K562 (cell line): ENCODE data around the gene ITSN1. TPM values are rescaled to one million over a fixed set of nuclear protein-coding genes. Genes with fewer than 3 reads are reported as not detected.

Source experiments
- ATAC-seq: fragments of 200-7000 bp; cut with Tn5 transposase; 3 replicates; pipeline ENCODE4 v1.9.1; 2020; ENCODE audit warnings: moderate library complexity
- BruUV-seq: library from RNA; stranded (reverse); fragments of 400-500 nt; replicated peaks from 2 replicates; lab custom pipeline; 2021; lab: Mats Ljungman, UMichigan
- CTCF ChIA-PET: fragments of 300-600 bp; formaldehyde crosslinking; extraction: SDS; loops from one replicate; lab custom pipeline; 2021; ENCODE audit warnings: low intra/inter-chr PET ratio; lab: Yijun Ruan, JAX
- POLR2A ChIA-PET: fragments of 300-600, 350-650 bp; sonication (Branson Sonifier 250); formaldehyde crosslinking; extraction: SDS; loops from one replicate; lab custom pipeline; 2021; ENCODE audit warnings: antibody characterized with exemption, inconsistent platforms; lab: Yijun Ruan, JAX
- DNase-seq, 4 experiments: peaks; one replicate each; pipeline versions ENCODE4 v3.0.0 to v3.0.0-alpha.2; 2011 to 2018; ENCODE audit warnings: low spot score in 3 of 4, mixed read lengths in 3 of 4; ENCODE audit errors: extremely low read depth in 1 of 4
- FAIRE-seq: peaks from 2 replicates; lab custom pipeline; 2011; peaks lifted over from hg19 to GRCh38; lab: Jason Lieb, UNC
- H2AFZ ChIP-seq: 2 replicates; pipeline ENCODE4 v1.6.0; 2011; ENCODE audit warnings: low read depth, low read length, control low read depth, inconsistent platforms
- H3K27ac ChIP-seq: fragments of 200-600 bp; 3 replicates; pipeline ENCODE4 v1.8.0; 2011; ENCODE audit warnings: low read depth, mild to moderate bottlenecking, control low read depth, inconsistent platforms, low read length, moderate library complexity, mixed read lengths; ENCODE audit errors: extremely low read depth
- H3K27me3 ChIP-seq, 2 experiments: fragments of 300-600 bp in 1 of 2; 2 replicates in 1 of 2; 3 replicates in 1 of 2; pipeline versions ENCODE4 v1.6.0 to v1.8.0; 2011; ENCODE audit warnings: inconsistent platforms in 2 of 2, low read length in 2 of 2, mild to moderate bottlenecking in 1 of 2, mixed read lengths in 1 of 2, moderate library complexity in 1 of 2; ENCODE audit not compliant: control insufficient read depth in 2 of 2, insufficient read depth in 2 of 2
- H3K36me3 ChIP-seq: fragments of 300-600 bp; 3 replicates; pipeline ENCODE4 v1.8.0; 2011; ENCODE audit warnings: mild to moderate bottlenecking, low read length, inconsistent platforms; ENCODE audit not compliant: control insufficient read depth, insufficient read depth
- H3K4me1 ChIP-seq, 2 experiments: fragments of 200-600 bp in 1 of 2; replicated peaks in 1 of 2; 2 replicates in 1 of 2; 3 replicates in 1 of 2; pipeline versions ENCODE4 v1.5.1 to v1.8.0; 2011; ENCODE audit warnings: inconsistent platforms in 2 of 2, low read length in 2 of 2, mild to moderate bottlenecking in 1 of 2, mixed read lengths in 1 of 2, moderate library complexity in 1 of 2; ENCODE audit not compliant: control insufficient read depth in 2 of 2, insufficient read depth in 2 of 2
- H3K4me2 ChIP-seq: 2 replicates; pipeline ENCODE4 v1.6.1; 2011; ENCODE audit warnings: low read length, control low read depth, inconsistent platforms, mixed read lengths; ENCODE audit not compliant: insufficient read depth
- H3K4me3 ChIP-seq: fragments of 200-600 bp; sonication (generic), shearing (Covaris generic); 2 replicates; pipeline ENCODE4 v1.5.1; 2016; ENCODE audit warnings: control low read depth, inconsistent platforms
- H3K79me2 ChIP-seq: fragments of 200-600 bp; 3 replicates; pipeline ENCODE4 v1.8.0; 2011; ENCODE audit warnings: low read length, inconsistent platforms; ENCODE audit not compliant: control insufficient read depth, insufficient read depth
- H3K9ac ChIP-seq, 2 experiments: 2 replicates each; pipeline versions ENCODE4 v1.6.0 to v1.6.1; 2011; ENCODE audit warnings: low read depth in 2 of 2, low read length in 2 of 2, control low read depth in 1 of 2, inconsistent platforms in 1 of 2, mild to moderate bottlenecking in 1 of 2, mixed read lengths in 1 of 2; ENCODE audit not compliant: insufficient read depth in 1 of 2
- H3K9me1 ChIP-seq: one replicate; pipeline ENCODE4 v1.6.0; 2011; ENCODE audit warnings: inconsistent platforms, mild to moderate bottlenecking, low read length, moderate library complexity; ENCODE audit not compliant: control insufficient read depth, insufficient read depth
- H3K9me3 ChIP-seq: replicated peaks from 2 replicates; pipeline ENCODE4 v1.5.1; 2011; ENCODE audit warnings: low read depth, low read length, inconsistent platforms; ENCODE audit not compliant: control insufficient read depth, insufficient read depth
- H4K20me1 ChIP-seq: replicated peaks from 2 replicates; pipeline ENCODE4 v1.6.1; 2011; ENCODE audit warnings: low read length, inconsistent platforms, mixed read lengths; ENCODE audit not compliant: control insufficient read depth, insufficient read depth
- EZH2 ChIP-seq: IDR thresholded peaks from 2 replicates; pipeline ENCODE4 v1.6.1; 2012; ENCODE audit warnings: low read depth, mild to moderate bottlenecking, inconsistent platforms, low read length, borderline replicate concordance
- KDM1A ChIP-seq, 2 experiments: fragments of 450-650 bp; IDR thresholded peaks; 2 replicates each; pipeline ENCODE4 v1.6.1; 2016; ENCODE audit warnings: mild to moderate bottlenecking in 2 of 2
- PHF21A ChIP-seq: fragments of 450-650 bp; IDR thresholded peaks from 2 replicates; pipeline ENCODE4 v1.6.1; 2017; ENCODE audit warnings: low read depth, borderline replicate concordance
- SAFB ChIP-seq: fragments of 200-400 bp; formaldehyde crosslinking; IDR thresholded peaks from 2 replicates; pipeline ENCODE4 v1.6.1; 2017; ENCODE audit warnings: low read depth, low read length, borderline replicate concordance
- SRSF7 ChIP-seq: fragments of 200-400 bp; formaldehyde crosslinking; optimal IDR thresholded peaks from 2 replicates; pipeline ENCODE3; 2017; ENCODE audit warnings: mild to moderate bottlenecking, low read depth, low read length
- TAF1 ChIP-seq: IDR thresholded peaks from 2 replicates; pipeline ENCODE4 v1.6.1; 2011; ENCODE audit warnings: mild to moderate bottlenecking, low read length, moderate library complexity; ENCODE audit not compliant: insufficient read depth, control insufficient read depth, severe bottlenecking; ENCODE audit errors: extremely low read depth
- ZBTB49 ChIP-seq: sonication (generic); formaldehyde crosslinking; IDR thresholded peaks from 2 replicates; pipeline ENCODE4 v1.8.0; 2022; ENCODE audit warnings: missing genetic modification reagents, mild to moderate bottlenecking, borderline replicate concordance
- WGBS: fragments of 100-300 bp; shearing (Covaris generic); methylation state at CpG from one replicate; pipeline ENCODE4 v1.1.6; 2016; ENCODE audit warnings: low coverage, mixed read lengths; ENCODE audit not compliant: insufficient coverage; ENCODE audit errors: missing lambda C conversion rate; 5-methylcytosine and 5-hydroxymethylcytosine counted together
- in situ Hi-C: fragments of 300-500 bp; cut with MboI; formaldehyde crosslinking; loops from 4 replicates; pipeline ENCODE4 v1.15.0; 2018; ENCODE audit warnings: inconsistent platforms, mixed read lengths
- intact Hi-C: fragments of 100-400 bp; cut with micrococcal nuclease; formaldehyde crosslinking; loops from 2 replicates; pipeline ENCODE4 v1.14.2; 2022
- polyA plus RNA-seq, 8 experiments: library from polyadenylated mRNA; depleted of rRNA in 4 of 8; stranded (reverse) in 5 of 8; unstranded in 3 of 8; fragments of >200 nt; fragmentation: Nextera tagmentation in 2 of 8; fragmentation: Illumina TruSeq in 1 of 8; extraction: Ambion mirVana in 2 of 8; extraction: Trizol in 1 of 8; gene quantifications; 2 replicates each; pipeline versions ENCODE4 v1.2.1 to v1.2.3, GENCODE V29; 2011 to 2014; ENCODE audit warnings: inconsistent platforms in 1 of 8, missing spikeins in 1 of 8
- total RNA-seq, 7 experiments: library from RNA; depleted of rRNA in 6 of 7; stranded (reverse); fragments of >200 nt in 6 of 7; fragmentation: Illumina TruSeq in 2 of 7; extraction: Trizol in 2 of 7; gene quantifications; 2 replicates each; pipeline versions ENCODE4 v1.2.1 to v1.2.3, GENCODE V29; 2011 to 2021; ENCODE audit warnings: low replicate concordance in 1 of 7
- TF ChIP-seq, protein P1 (sequence below): fragments of 250-450 bp; sonication (Bioruptor Pico); IDR thresholded peaks from 2 replicates; pipeline ENCODE4 v1.4.0; 2020

The ITSN1 gene
- total and polyA plus RNA-seq, 9 of the 15 experiments (the other 6 are each of a cell fraction or from before 2014, with no cell fraction given) = 1.1 to 12.6 (median 4.8) TPM

GRCh38 chr21:33878824-33879223 is 236.5 kb downstream of the ITSN1 start:
- no peak overlapping the region for H3K4me2 ChIP-seq
- in situ Hi-C loops (no loop called here), intact Hi-C loops (loop anchor here (10.0 kb wide), 1 partner anchor 154 kb away; no protein-coding TSS in a partner anchor)
- no peak for DNase-seq
- H3K4me3 ChIP-seq = no peak overlapping the region
- no peak overlapping the region for H3K27ac ChIP-seq
- CTCF ChIA-PET = no interaction called here
- under 1% methylated on average over 6 of the region's 6 CpGs for WGBS
- no peak overlapping the region for H2AFZ ChIP-seq
- no peaks in the 10 kb centered on the region for H3K9me1 ChIP-seq
- H3K36me3 ChIP-seq = no peaks in the 10 kb centered on the region
- H3K4me1 ChIP-seq = no peaks in the 10 kb centered on the region
- peaks cover 47 to 78% of the 10 kb centered on the region in 2 experiments for H3K27me3 ChIP-seq
- TF ChIP-seq ZBTB49 (CRISPR knock-in tag) (no peak), PHF21A (no peak), EZH2 (no peak), SAFB (no peak), KDM1A (IDR thresholded peaks at IDR 0.05) (no peak), TAF1 (no peak), SRSF7 (no peak)
- TF ChIP-seq, protein P1, sequence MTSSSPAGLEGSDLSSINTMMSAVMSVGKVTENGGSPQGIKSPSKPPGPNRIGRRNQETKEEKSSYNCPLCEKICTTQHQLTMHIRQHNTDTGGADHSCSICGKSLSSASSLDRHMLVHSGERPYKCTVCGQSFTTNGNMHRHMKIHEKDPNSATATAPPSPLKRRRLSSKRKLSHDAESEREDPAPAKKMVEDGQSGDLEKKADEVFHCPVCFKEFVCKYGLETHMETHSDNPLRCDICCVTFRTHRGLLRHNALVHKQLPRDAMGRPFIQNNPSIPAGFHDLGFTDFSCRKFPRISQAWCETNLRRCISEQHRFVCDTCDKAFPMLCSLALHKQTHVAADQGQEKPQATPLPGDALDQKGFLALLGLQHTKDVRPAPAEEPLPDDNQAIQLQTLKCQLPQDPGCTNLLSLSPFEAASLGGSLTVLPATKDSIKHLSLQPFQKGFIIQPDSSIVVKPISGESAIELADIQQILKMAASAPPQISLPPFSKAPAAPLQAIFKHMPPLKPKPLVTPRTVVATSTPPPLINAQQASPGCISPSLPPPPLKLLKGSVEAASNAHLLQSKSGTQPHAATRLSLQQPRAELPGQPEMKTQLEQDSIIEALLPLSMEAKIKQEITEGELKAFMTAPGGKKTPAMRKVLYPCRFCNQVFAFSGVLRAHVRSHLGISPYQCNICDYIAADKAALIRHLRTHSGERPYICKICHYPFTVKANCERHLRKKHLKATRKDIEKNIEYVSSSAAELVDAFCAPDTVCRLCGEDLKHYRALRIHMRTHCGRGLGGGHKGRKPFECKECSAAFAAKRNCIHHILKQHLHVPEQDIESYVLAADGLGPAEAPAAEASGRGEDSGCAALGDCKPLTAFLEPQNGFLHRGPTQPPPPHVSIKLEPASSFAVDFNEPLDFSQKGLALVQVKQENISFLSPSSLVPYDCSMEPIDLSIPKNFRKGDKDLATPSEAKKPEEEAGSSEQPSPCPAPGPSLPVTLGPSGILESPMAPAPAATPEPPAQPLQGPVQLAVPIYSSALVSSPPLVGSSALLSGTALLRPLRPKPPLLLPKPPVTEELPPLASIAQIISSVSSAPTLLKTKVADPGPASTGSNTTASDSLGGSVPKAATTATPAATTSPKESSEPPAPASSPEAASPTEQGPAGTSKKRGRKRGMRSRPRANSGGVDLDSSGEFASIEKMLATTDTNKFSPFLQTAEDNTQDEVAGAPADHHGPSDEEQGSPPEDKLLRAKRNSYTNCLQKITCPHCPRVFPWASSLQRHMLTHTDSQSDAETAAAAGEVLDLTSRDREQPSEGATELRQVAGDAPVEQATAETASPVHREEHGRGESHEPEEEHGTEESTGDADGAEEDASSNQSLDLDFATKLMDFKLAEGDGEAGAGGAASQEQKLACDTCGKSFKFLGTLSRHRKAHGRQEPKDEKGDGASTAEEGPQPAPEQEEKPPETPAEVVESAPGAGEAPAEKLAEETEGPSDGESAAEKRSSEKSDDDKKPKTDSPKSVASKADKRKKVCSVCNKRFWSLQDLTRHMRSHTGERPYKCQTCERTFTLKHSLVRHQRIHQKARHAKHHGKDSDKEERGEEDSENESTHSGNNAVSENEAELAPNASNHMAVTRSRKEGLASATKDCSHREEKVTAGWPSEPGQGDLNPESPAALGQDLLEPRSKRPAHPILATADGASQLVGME (CRISPR knock-in tag) = no peak
- TF ChIP-seq, all 486 proteins: peak for 0
- BruUV-seq = no TSS peak
- Histone ChIP-seq H4K20me1 (0 out of 2 replicates have a peak, but pooled peaks cover 3% of the 10 kb centered on the region), H3K9ac (no peak overlapping the region), H3K9me3 (no peaks in the 10 kb centered on the region), H3K79me2 (no peaks in the 10 kb centered on the region)
- POLR2A ChIA-PET = interaction anchor here (1.0 kb wide), 1 partner anchor 12 kb away, joined by 6 read pairs; no protein-coding TSS in a partner anchor
- FAIRE-seq (no peak), ATAC-seq (no peak)
